B cell (primary cell): ENCODE data around the gene GTF2IRD1. TPM values are rescaled to one million over a fixed set of nuclear protein-coding genes. Genes with fewer than 3 reads are reported as not detected.
"Not testable (repeated sequence)": the region's sequence is repeated elsewhere in the genome, so short reads cannot be mapped to it uniquely, and the experiment has no call there.

Experiments
- ATAC-seq: fragments of 200-7000 bp; cut with Tn5 transposase; one replicate; pipeline ENCODE4 v1.10.0; 2021; ENCODE audit warnings: low read depth, mild to moderate bottlenecking, moderate number of reproducible peaks, moderate library complexity
- CTCF ChIA-PET: fragments of 350-600 bp; sonication (Branson Sonifier 250); formaldehyde crosslinking; loops from one replicate; lab custom pipeline; 2021; ENCODE audit warnings: antibody characterized with exemption, inconsistent platforms; lab: Charles Lee
- POLR2A ChIA-PET: fragments of 350-600 bp; sonication (Branson Sonifier 250); formaldehyde crosslinking; loops from one replicate; lab custom pipeline; 2021; ENCODE audit warnings: antibody characterized with exemption; lab: Charles Lee
- DNase-seq: peaks from one replicate; pipeline ENCODE4 v3.0.0; 2013
- H2AFZ ChIP-seq: 2 replicates; pipeline ENCODE4 v1.6.1; 2012; ENCODE audit warnings: mild to moderate bottlenecking, low read depth, low read length; ENCODE audit not compliant: insufficient read depth, poor library complexity, severe bottlenecking
- H3K27ac ChIP-seq, 2 donors: 1 replicate in 1 of 2; 2 replicates in 1 of 2; pipeline ENCODE4 v1.5.1; 2012 to 2013; ENCODE audit warnings: low read length in 2 of 2, mild to moderate bottlenecking in 2 of 2, moderate library complexity in 1 of 2
- H3K27me3 ChIP-seq, 4 experiments: fragments of 200-600 bp in 1 of 4; sonication (generic) in 1 of 4; replicated peaks in 1 of 4; 1 replicate in 2 of 4; 2 replicates in 2 of 4; pipeline versions ENCODE4 v1.6.1 to v1.7.0; 2013 to 2016; ENCODE audit warnings: low read length in 3 of 4, mild to moderate bottlenecking in 2 of 4, mixed read lengths in 1 of 4, moderate library complexity in 1 of 4; ENCODE audit not compliant: insufficient read depth in 4 of 4, control insufficient read depth in 3 of 4; ENCODE audit errors: control extremely low read depth in 1 of 4
- H3K36me3 ChIP-seq, 2 experiments: replicated peaks in 1 of 2; 1 replicate in 1 of 2; 2 replicates in 1 of 2; pipeline versions ENCODE4 v1.6.1 to v1.7.1; 2013; ENCODE audit warnings: low read length in 1 of 2; ENCODE audit not compliant: insufficient read depth in 2 of 2, control insufficient read depth in 1 of 2; ENCODE audit errors: control extremely low read depth in 1 of 2, extremely low read depth in 1 of 2
- H3K4me1 ChIP-seq, 2 donors: fragments of 200-600 bp in 1 of 2; sonication (generic) in 1 of 2; 1 replicate in 1 of 2; 2 replicates in 1 of 2; pipeline versions ENCODE4 v1.5.1 to v1.6.1; 2013 to 2017; ENCODE audit warnings: low read length in 2 of 2; ENCODE audit not compliant: control insufficient read depth in 2 of 2, insufficient read depth in 2 of 2
- H3K4me2 ChIP-seq: replicated peaks from 2 replicates; pipeline ENCODE3; 2012; ENCODE audit warnings: mild to moderate bottlenecking, low read depth, low read length; ENCODE audit not compliant: poor library complexity, severe bottlenecking
- H3K4me3 ChIP-seq, 5 experiments: fragments of 200-600 bp in 1 of 5; sonication (generic) in 1 of 5; 1 replicate in 3 of 5; 2 replicates in 2 of 5; pipeline versions ENCODE4 v1.5.1 to v1.7.0; 2011 to 2016; ENCODE audit warnings: low read length in 4 of 5, mild to moderate bottlenecking in 4 of 5, low read depth in 2 of 5, control low read depth in 1 of 5, moderate library complexity in 1 of 5; ENCODE audit not compliant: insufficient read depth in 1 of 5; ENCODE audit errors: control extremely low read depth in 1 of 5, extremely low read depth in 1 of 5
- H3K79me2 ChIP-seq: fragments of 200-600 bp; sonication (generic); one replicate; pipeline ENCODE4 v1.6.0; 2016; ENCODE audit warnings: low read length; ENCODE audit not compliant: control insufficient read depth, insufficient read depth
- H3K9ac ChIP-seq: fragments of 200-600 bp; sonication (generic); 2 replicates; pipeline ENCODE4 v1.6.1; 2017; ENCODE audit warnings: mild to moderate bottlenecking, low read length, moderate library complexity
- H3K9me3 ChIP-seq, 3 donors: one replicate each; pipeline versions ENCODE4 v1.6.1 to v1.7.1; 2013; ENCODE audit warnings: low read length in 2 of 3; ENCODE audit not compliant: control insufficient read depth in 2 of 3, insufficient read depth in 1 of 3; ENCODE audit errors: control extremely low read depth in 1 of 3
- H4K20me1 ChIP-seq: 2 replicates; pipeline ENCODE4 v1.6.0; 2012; ENCODE audit warnings: mild to moderate bottlenecking, low read length; ENCODE audit not compliant: insufficient read depth, control insufficient read depth, poor library complexity, severe bottlenecking
- H3K27ac Mint-ChIP-seq: one replicate; pipeline ENCODE4 v1.8.0; 2021; ENCODE audit warnings: mixed read lengths
- H3K27me3 Mint-ChIP-seq: one replicate; pipeline ENCODE4 v1.8.0; 2021; ENCODE audit warnings: mixed read lengths
- H3K4me1 Mint-ChIP-seq: one replicate; pipeline ENCODE4 v1.8.0; 2021; ENCODE audit warnings: mixed read lengths
- H3K4me3 Mint-ChIP-seq: one replicate; pipeline ENCODE4 v1.8.0; 2021; ENCODE audit warnings: mixed read lengths
- H3K9me3 Mint-ChIP-seq: one replicate; pipeline ENCODE4 v1.8.0; 2022; ENCODE audit warnings: mixed read lengths; ENCODE audit not compliant: insufficient read depth
- CTCF ChIP-seq: fragments of 200-600 bp; IDR thresholded peaks from one replicate; pipeline ENCODE4 v1.8.0; 2022; ENCODE audit warnings: antibody characterized with exemption, mild to moderate bottlenecking
- EZH2 ChIP-seq: IDR thresholded peaks from 2 replicates; pipeline ENCODE4 v1.6.1; 2012; ENCODE audit warnings: borderline replicate concordance, low read depth, mild to moderate bottlenecking, moderate library complexity, low read length; ENCODE audit not compliant: insufficient read depth, poor library complexity, severe bottlenecking
- WGBS: methylation state at CpG from one replicate; pipeline ENCODE4 v1.1.5; 2013; ENCODE audit warnings: missing lambda C conversion rate; ENCODE audit not compliant: insufficient coverage; 5-methylcytosine and 5-hydroxymethylcytosine counted together
- intact Hi-C: fragments of 100-400 bp; cut with micrococcal nuclease; formaldehyde crosslinking; loops from one replicate; pipeline ENCODE4 v1.10.0; 2022
- polyA plus RNA-seq: library from polyadenylated mRNA; depleted of rRNA; stranded (reverse); fragments of >200 nt; gene quantifications from 2 replicates; pipeline ENCODE4 v1.2.3, GENCODE V29; 2012
- total RNA-seq, 2 donors: library from RNA; stranded (reverse); fragments of 120-200 nt in 1 of 2; gene quantifications; 1 replicate in 1 of 2; 2 replicates in 1 of 2; pipeline versions ENCODE4 v1.2.3 to v1.2.4, GENCODE V29; 2013 to 2022

Gene GTF2IRD1
- total and polyA plus RNA-seq, 2 donors (not counting 1 experiment from before 2014, with no cell fraction given) = 0.45 to 2.2 TPM

DNA sequence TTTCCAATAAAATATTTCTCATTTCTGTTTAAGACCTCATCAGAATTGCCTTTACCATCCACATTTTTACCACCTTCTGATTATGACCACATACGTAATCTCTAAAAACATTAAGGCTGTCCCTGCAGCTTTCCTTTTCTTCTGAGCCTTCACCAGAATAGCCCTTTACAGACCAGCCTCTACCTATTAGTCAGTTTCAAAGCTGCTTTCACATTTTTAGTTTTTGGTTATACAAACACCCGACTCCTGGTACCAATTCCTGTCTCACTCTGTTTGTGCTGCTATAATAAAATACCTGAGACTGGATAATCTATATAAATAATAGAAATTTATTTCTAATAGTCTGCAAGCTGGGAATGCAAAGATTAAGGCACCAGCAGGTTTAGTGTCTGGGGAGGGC lies 15.4 kb upstream of the GTF2IRD1 start:
- DNase-seq (no peak), ATAC-seq (no peak)
- H3K4me1 ChIP-seq = no peaks in the 10 kb centered on the region
- Mint-ChIP-seq H3K27ac (no peak overlapping the region), H3K4me3 (no peak overlapping the region), H3K9me3 (no peaks in the 10 kb centered on the region), H3K27me3 (no peaks in the 10 kb centered on the region), H3K4me1 (no peaks in the 10 kb centered on the region)
- intact Hi-C loops = no loop called here
- TF ChIP-seq CTCF (no peak), EZH2 (no peak)
- no peak overlapping the region for H3K4me3 ChIP-seq
- no peaks in the 10 kb centered on the region for H4K20me1 ChIP-seq
- WGBS = 100% methylated on average over 1 of the region's 2 CpGs
- H3K27me3 ChIP-seq = peaks cover 0 to 10% (median 0%) of the 10 kb centered on the region in 4 experiments
- H3K9me3 ChIP-seq = peaks cover 0 to 14% (median 7%) of the 10 kb centered on the region in 3 donors
- no peak overlapping the region for H3K27ac ChIP-seq
- no peaks in the 10 kb centered on the region for H3K36me3 ChIP-seq
- H3K9ac ChIP-seq = no peak overlapping the region
- H3K4me2 ChIP-seq = no peak overlapping the region
- POLR2A ChIA-PET = no interaction called here
- H2AFZ ChIP-seq = no peak overlapping the region
- H3K79me2 ChIP-seq = no peaks in the 10 kb centered on the region
- CTCF ChIA-PET = interaction anchor here (0.9 to 1.1 kb wide), 2 partner anchors 11 to 36 kb away, joined by 3 to 4 read pairs; no protein-coding TSS in a partner anchor

DNA sequence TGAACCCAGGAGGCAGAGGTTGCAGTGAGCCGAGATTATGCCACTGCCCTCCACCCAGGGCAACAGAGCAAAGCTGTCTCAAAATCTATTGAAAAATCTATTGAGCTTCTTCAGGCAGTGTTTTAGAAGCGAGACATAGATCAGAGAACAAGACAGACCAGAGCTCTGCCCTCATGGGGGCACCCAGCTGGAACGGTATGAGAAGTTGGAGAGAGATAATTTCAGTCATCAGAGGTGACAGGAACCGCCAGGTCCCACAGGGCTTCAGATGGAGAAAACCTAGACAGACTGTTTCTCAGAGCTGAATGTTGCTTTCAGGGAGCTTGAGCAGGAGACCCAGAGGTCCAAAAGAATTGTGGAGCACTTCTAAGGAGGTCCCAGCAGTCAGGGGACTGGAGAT lies 14.2 kb upstream of the GTF2IRD1 start:
- no peaks in the 10 kb centered on the region for H3K9me3 Mint-ChIP-seq
- peaks cover 0 to 14% (median 7%) of the 10 kb centered on the region in 3 donors for H3K9me3 ChIP-seq
- H3K27me3 Mint-ChIP-seq = no peaks in the 10 kb centered on the region
- H3K27ac ChIP-seq = no peak overlapping the region
- POLR2A ChIA-PET = no interaction called here
- no peak overlapping the region for H3K9ac ChIP-seq
- CTCF ChIA-PET = interaction anchor here (1.2 kb wide), 1 partner anchor 10 kb away, joined by 3 read pairs; no protein-coding TSS in a partner anchor
- peaks cover 0 to 10% (median 0%) of the 10 kb centered on the region in 4 experiments for H3K27me3 ChIP-seq
- H4K20me1 ChIP-seq = no peaks in the 10 kb centered on the region
- no peak overlapping the region for H3K27ac Mint-ChIP-seq
- no peaks in the 10 kb centered on the region for H3K79me2 ChIP-seq
- no peak overlapping the region for H3K4me3 ChIP-seq
- intact Hi-C loops = no loop called here
- WGBS = 35% methylated on average over 4 of the region's 4 CpGs
- no peaks in the 10 kb centered on the region for H3K4me1 Mint-ChIP-seq
- no peak for TF ChIP-seq CTCF
- no peak for TF ChIP-seq EZH2
- no peak overlapping the region for H3K4me2 ChIP-seq
- H3K4me3 Mint-ChIP-seq = no peak overlapping the region
- H3K4me1 ChIP-seq = no peaks in the 10 kb centered on the region
- no peaks in the 10 kb centered on the region for H3K36me3 ChIP-seq
- no peak for DNase-seq
- no peak overlapping the region for H2AFZ ChIP-seq
- ATAC-seq = no peak

GRCh38 chr7:74440143-74440542 lies 13.6 kb upstream of the GTF2IRD1 start:
- H3K27ac Mint-ChIP-seq, H3K9ac ChIP-seq, H3K79me2 ChIP-seq, H3K36me3 ChIP-seq, CTCF ChIA-PET, H2AFZ ChIP-seq, H3K4me3 ChIP-seq, H4K20me1 ChIP-seq, H3K4me3 Mint-ChIP-seq, POLR2A ChIA-PET, intact Hi-C loops, H3K4me2 ChIP-seq, H3K9me3 Mint-ChIP-seq, ATAC-seq, H3K27me3 Mint-ChIP-seq, H3K4me1 ChIP-seq, H3K4me1 Mint-ChIP-seq, DNase-seq, H3K27ac ChIP-seq: not testable (repeated sequence)
- Histone ChIP-seq H3K9me3 (peaks cover 0 to 14% (median 7%) of the 10 kb centered on the region in 3 donors), H3K27me3 (peaks cover 0 to 10% (median 0%) of the 10 kb centered on the region in 4 experiments)
- 98% methylated on average over 3 of the region's 3 CpGs for WGBS
